ENCODE data around the gene ELP4.

DNA sequence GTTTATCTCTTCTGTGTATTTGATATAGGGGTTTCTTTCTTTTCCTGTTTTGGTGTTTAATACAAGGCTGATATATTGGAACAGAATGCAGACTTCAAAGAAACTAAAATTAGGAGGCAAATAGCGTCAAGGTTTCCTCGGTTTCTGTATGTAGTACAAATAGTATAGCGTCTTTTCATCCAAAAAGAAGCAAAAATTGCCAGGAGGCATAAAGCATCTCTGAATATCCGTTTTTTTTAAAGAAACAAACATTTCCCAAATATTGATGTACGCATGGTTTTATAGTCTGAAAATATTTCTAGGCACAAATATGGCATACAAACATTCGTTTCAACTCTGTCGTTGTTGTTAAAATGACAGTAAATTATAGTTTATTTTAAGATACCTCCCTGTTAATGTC lies 318.6 kb downstream of the ELP4 start:
- TF ChIP-seq, protein P1, sequence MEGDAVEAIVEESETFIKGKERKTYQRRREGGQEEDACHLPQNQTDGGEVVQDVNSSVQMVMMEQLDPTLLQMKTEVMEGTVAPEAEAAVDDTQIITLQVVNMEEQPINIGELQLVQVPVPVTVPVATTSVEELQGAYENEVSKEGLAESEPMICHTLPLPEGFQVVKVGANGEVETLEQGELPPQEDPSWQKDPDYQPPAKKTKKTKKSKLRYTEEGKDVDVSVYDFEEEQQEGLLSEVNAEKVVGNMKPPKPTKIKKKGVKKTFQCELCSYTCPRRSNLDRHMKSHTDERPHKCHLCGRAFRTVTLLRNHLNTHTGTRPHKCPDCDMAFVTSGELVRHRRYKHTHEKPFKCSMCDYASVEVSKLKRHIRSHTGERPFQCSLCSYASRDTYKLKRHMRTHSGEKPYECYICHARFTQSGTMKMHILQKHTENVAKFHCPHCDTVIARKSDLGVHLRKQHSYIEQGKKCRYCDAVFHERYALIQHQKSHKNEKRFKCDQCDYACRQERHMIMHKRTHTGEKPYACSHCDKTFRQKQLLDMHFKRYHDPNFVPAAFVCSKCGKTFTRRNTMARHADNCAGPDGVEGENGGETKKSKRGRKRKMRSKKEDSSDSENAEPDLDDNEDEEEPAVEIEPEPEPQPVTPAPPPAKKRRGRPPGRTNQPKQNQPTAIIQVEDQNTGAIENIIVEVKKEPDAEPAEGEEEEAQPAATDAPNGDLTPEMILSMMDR (IDR thresholded peaks at IDR 0.05; ENCODE audit: poor library complexity), result no peak
- no peak for TF ChIP-seq EZH2 (IDR thresholded peaks at IDR 0.05; ENCODE audit: borderline replicate concordance)
- no peak for TF ChIP-seq EZH2phosphoT487 (IDR thresholded peaks at IDR 0.05; ENCODE audit: low read depth, severe bottlenecking, unreplicated experiment)
